HepG2 (cell line): Measurements from ENCODE around the gene STX8.

Source experiments
- SP2 ChIP-seq: sonication (generic); formaldehyde crosslinking; IDR thresholded peaks from 2 replicates; pipeline ENCODE4 v1.5.1; 2020; ENCODE audit warnings: mild to moderate bottlenecking, missing genetic modification reagents
- UBTF ChIP-seq: sonication (generic); formaldehyde crosslinking; IDR thresholded peaks from 2 replicates; pipeline ENCODE4 v1.4.0; 2020; ENCODE audit warnings: mild to moderate bottlenecking, missing genetic modification reagents

GRCh38 chr17:9225305-9226101 is 350.1 kb downstream of the STX8 start:
- TF ChIP-seq UBTF (CRISPR knock-in tag), result no peak
- no peak for TF ChIP-seq SP2 (CRISPR knock-in tag)
